Transverse colon (tissue), 4 donors: ENCODE data around the gene ARAP1. TPM values are rescaled to one million over a fixed set of nuclear protein-coding genes. Genes with fewer than 3 reads are reported as not detected.

Experiments
- DNase-seq: peaks from one replicate; pipeline ENCODE4 v3.0.0-alpha.2; 2019
- H3K27ac ChIP-seq, 4 donors: fragments of 200-600 bp; sonication (generic); 2 replicates each; pipeline ENCODE4 v1.5.1; 2016 to 2018; ENCODE audit warnings: inconsistent platforms in 4 of 4
- H3K27me3 ChIP-seq: fragments of 200-600 bp; sonication (generic); 2 replicates; pipeline ENCODE4 v1.5.1; 2017; ENCODE audit warnings: inconsistent platforms
- H3K36me3 ChIP-seq, 4 donors: fragments of 200-600 bp; sonication (generic); 2 replicates each; pipeline ENCODE4 v1.5.1; 2017 to 2019; ENCODE audit warnings: inconsistent platforms in 4 of 4
- H3K4me1 ChIP-seq, 4 donors: fragments of 200-600 bp; sonication (generic); 2 replicates each; pipeline ENCODE4 v1.5.1; 2017 to 2020; ENCODE audit warnings: inconsistent platforms in 4 of 4
- H3K4me3 ChIP-seq, 4 donors: fragments of 200-600 bp; sonication (generic); 1 replicate in 1 of 4; 2 replicates in 3 of 4; pipeline versions ENCODE4 v1.5.1 to v1.6.1; 2017 to 2019; ENCODE audit warnings: inconsistent platforms in 4 of 4
- H3K9me3 ChIP-seq, 2 donors: fragments of 200-600 bp; sonication (generic); 2 replicates each; pipeline ENCODE4 v1.5.1; 2017 to 2019; ENCODE audit warnings: inconsistent platforms in 2 of 2
- EP300 ChIP-seq: sonication (generic); formaldehyde crosslinking; IDR thresholded peaks from one replicate; pipeline ENCODE4 v1.6.1; 2017; ENCODE audit warnings: antibody characterized with exemption, low read depth
- POLR2A ChIP-seq: fragments of 450-650 bp; IDR thresholded peaks from one replicate; pipeline ENCODE4 v1.6.1; 2016; ENCODE audit warnings: antibody characterized with exemption, mild to moderate bottlenecking, moderate library complexity
- POLR2AphosphoS5 ChIP-seq, 3 donors: sonication (generic); formaldehyde crosslinking; IDR thresholded peaks; one replicate each; pipeline ENCODE4 v1.6.1; 2016; ENCODE audit warnings: antibody characterized with exemption in 3 of 3
- WGBS, 2 donors: methylation state at CpG; one replicate each; pipeline ENCODE4 v1.1.5; 2018; ENCODE audit warnings: low coverage in 1 of 2; 5-methylcytosine and 5-hydroxymethylcytosine counted together
- in situ Hi-C, 4 donors: fragments of 200-750 bp; cut with MboI; loops; one replicate each; pipeline versions ENCODE4 v1.15.0 to v1.15.1; 2017; ENCODE audit warnings: low sequenced_read_pairs in 3 of 4, low pct_ligation_motif_present in 1 of 4, low pct_unique_long_range_greater_than_20kb in 1 of 4
- intact Hi-C: fragments of 100-400 bp; cut with DNase I; formaldehyde crosslinking; loops from one replicate; pipeline ENCODE4 v1.15.1; 2023; ENCODE audit warnings: low total_unique reads
- small RNA-seq, 4 donors: library from RNA; depleted of rRNA; stranded (forward); fragments of <200 nt; gene quantifications; one replicate each; pipeline ENCODE3, GENCODE V24; 2016
- total RNA-seq, 4 donors: library from RNA; depleted of rRNA; stranded (reverse); fragments of >200 nt; gene quantifications; one replicate each; pipeline ENCODE4 v1.1.0, GENCODE V29; 2016
- TF ChIP-seq, protein P1 (sequence below), 5 experiments: fragments of 200-600 bp in 3 of 5; fragments of 450-650 bp in 2 of 5; sonication (generic) in 3 of 5; IDR thresholded peaks; 1 replicate in 2 of 5; 2 replicates in 3 of 5; pipeline ENCODE4 v1.5.1; 2016 to 2017; ENCODE audit warnings: antibody characterized with exemption in 5 of 5, inconsistent platforms in 3 of 5, mild to moderate bottlenecking in 2 of 5, moderate library complexity in 1 of 5

Gene ARAP1
- total RNA-seq, 4 donors from 2014 or later, result 99.4 to 233 (median 108) TPM

DNA sequence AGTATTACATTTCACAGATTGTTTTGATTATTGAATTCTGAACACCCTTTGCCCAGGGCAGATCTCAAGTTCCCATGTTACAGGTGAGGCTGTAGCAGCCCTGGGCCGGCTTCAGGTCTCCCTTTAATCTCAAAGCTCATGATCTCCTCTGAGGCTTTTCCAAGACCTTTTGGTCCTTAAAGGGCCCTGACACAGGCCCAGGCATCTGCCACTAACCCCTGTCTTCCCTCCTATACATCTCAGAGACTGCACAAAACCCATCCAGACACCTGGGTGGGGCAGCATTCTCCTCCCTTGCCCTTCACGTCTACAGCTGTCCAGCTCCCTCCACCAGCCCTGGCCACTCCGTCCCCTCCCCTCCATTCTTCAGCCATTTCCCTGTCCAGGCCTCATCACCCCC lies 115.8 kb downstream of the ARAP1 start:
- H3K27ac ChIP-seq, result no peak overlapping the region

DNA sequence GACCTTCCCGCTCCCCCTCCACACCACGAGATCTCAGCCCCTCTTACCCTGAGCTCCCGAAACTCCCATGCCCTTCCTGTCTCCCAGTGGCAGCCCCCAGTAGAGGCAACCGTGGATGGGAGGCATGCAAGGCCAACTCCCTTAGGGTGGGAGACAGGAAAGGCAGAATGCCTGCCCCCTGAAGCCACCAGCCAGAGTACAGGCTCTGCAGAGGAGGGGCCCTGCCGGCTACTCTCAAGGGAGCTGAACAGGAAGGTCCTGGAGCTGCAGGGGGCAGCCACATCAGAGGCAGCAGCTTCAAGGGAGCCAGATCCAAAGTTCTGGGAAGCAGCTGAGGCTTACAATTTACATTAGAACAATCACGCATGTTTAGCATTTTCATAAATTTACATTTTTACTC lies 116.3 kb downstream of the ARAP1 start:
- Histone ChIP-seq H3K4me1 (peaks cover under 1 to 13% (median 11%) of the 10 kb centered on the region in 4 donors), H3K27me3 (peaks cover 6% of the 10 kb centered on the region), H3K27ac (no peak overlapping the region), H3K36me3 (no peaks in the 10 kb centered on the region), H3K9me3 (no peaks in the 10 kb centered on the region), H3K4me3 (no peak overlapping the region)
- intact Hi-C loops, result no loop called here
- in situ Hi-C loops, result no loop called here
- DNase-seq, result no peak
- 65 to 80% methylated on average over 2 to 6 of the region's 6 CpGs for whole genome bisulfite sequencing, 2 donors
- TF ChIP-seq EP300 (no peak), POLR2AphosphoS5 (IDR thresholded peaks at IDR 0.05) (no peak), POLR2A (no peak)
- TF ChIP-seq, protein P1, sequence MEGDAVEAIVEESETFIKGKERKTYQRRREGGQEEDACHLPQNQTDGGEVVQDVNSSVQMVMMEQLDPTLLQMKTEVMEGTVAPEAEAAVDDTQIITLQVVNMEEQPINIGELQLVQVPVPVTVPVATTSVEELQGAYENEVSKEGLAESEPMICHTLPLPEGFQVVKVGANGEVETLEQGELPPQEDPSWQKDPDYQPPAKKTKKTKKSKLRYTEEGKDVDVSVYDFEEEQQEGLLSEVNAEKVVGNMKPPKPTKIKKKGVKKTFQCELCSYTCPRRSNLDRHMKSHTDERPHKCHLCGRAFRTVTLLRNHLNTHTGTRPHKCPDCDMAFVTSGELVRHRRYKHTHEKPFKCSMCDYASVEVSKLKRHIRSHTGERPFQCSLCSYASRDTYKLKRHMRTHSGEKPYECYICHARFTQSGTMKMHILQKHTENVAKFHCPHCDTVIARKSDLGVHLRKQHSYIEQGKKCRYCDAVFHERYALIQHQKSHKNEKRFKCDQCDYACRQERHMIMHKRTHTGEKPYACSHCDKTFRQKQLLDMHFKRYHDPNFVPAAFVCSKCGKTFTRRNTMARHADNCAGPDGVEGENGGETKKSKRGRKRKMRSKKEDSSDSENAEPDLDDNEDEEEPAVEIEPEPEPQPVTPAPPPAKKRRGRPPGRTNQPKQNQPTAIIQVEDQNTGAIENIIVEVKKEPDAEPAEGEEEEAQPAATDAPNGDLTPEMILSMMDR (IDR thresholded peaks at IDR 0.05), result no peak

More for the DNA sequence above, 115.8 kb downstream of the ARAP1 start:
- DNase-seq, result no peak
- Histone ChIP-seq H3K9me3 (no peaks in the 10 kb centered on the region), H3K27me3 (peaks cover 11% of the 10 kb centered on the region), H3K4me3 (no peak overlapping the region), H3K36me3 (no peaks in the 10 kb centered on the region), H3K4me1 (peaks cover 0 to 13% (median 9%) of the 10 kb centered on the region in 4 donors)
- TF ChIP-seq EP300, result no peak
- no peak for TF ChIP-seq POLR2A
- no peak for TF ChIP-seq POLR2AphosphoS5 (IDR thresholded peaks at IDR 0.05)
- TF ChIP-seq, protein P1 (IDR thresholded peaks at IDR 0.05), result no peak
- intact Hi-C loops, result no loop called here
- in situ Hi-C loops, result no loop called here
- 70% methylated on average over 3 of the region's 3 CpGs; no CpG with 5 or more reads in 1 of the 2 donors for WGBS, 2 donors

DNA sequence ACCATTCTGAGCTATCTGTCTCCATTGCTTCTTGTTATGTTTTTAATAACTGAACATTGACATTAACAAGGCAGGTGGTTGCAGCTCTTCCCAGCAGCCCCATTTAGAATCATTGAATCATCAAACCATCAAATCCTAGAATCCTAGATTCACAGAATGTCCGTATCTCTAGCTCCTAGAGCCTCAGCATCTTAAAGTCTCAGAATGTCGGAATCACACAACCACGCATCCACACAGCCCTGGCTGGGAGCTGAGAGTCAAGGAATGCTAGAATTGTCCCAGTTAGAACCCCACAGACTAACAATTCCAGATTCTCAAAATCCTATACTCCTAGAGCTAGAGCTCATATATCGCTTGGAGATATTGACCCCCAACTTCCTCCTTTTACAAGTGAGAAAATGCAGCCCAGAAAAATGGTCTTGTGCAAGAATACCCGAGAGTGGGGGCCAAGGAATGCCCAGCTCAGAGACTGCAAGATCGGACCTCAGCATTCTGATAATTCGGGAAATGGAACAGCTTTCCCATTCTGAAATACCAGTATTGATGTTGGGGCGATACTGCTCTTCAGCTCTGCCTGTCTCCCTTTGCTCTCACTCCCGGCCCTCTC lies 116.8 kb downstream of the ARAP1 start:
- Histone ChIP-seq H3K9me3 (no peaks in the 10 kb centered on the region), H3K27me3 (peaks cover 4% of the 10 kb centered on the region), H3K27ac (peak overlapping the region in 1 of 4 donors; percentile 43), H3K4me3 (no peak overlapping the region), H3K4me1 (peaks cover 6 to 19% (median 15%) of the 10 kb centered on the region in 4 donors), H3K36me3 (no peaks in the 10 kb centered on the region)
- TF ChIP-seq POLR2AphosphoS5 (IDR thresholded peaks at IDR 0.05) (no peak), POLR2A (no peak), EP300 (no peak)
- TF ChIP-seq, protein P1 (IDR thresholded peaks at IDR 0.05), result no peak
- in situ Hi-C loops (no loop called here), intact Hi-C loops (no loop called here)
- 78% methylated on average over 9 of the region's 9 CpGs; no CpG with 5 or more reads in 1 of the 2 donors for WGBS, 2 donors
- DNase-seq, result no peak

Small RNA genes lying within 50 kb of the gene (small RNA-seq; reads per million reads assigned to genes)
- 0 to 0.28 (median 0) reads per million in 4 donors for gene MIR4692
- gene RF00019, result 0 reads per million in 4 donors

Other genes starting within 250 kb of the ARAP1 start
- 10 to 100 TPM in 3 of 4 donors, 1 to 10 TPM in 1; 6.6 to 41.9 (median 17.1) TPM for gene PDE2A, start 78.0 kb downstream of the ARAP1 start, total RNA-seq
- 100 to 1,000 TPM in 3 of 4 donors, 10 to 100 TPM in 1; 82.7 to 714 (median 225) TPM for gene STARD10, start 41.6 kb upstream of the ARAP1 start, total RNA-seq
- gene ATG16L2, start 62.0 kb upstream of the ARAP1 start, total RNA-seq, result 100 to 1,000 TPM in 2 of 4 donors, 10 to 100 TPM in 2; 50.2 to 206 (median 85.3) TPM